ENCODE results near the gene JAK3.

DNA sequence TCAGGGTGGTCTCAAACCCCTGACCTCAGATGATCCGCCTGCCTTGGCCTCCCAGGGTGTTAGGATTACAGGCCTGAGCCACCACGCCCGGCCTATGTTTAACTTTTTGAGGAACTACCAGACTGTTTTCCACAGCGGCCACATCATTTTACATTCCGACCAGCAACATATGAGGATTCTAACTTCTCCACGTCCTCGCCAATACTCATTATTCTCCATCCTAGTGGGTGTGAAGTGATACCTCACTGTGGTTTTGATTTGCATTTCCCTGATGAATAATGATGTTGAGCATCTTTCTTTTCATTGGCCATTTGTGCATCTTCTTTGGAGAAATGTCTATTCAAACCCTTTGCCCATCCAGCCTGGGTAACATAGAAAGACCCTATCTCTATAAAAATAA is 38.7 kb upstream of the JAK3 start:
- no peak for TF ChIP-seq YY1 (IDR thresholded peaks at IDR 0.05; ENCODE audit: low read depth, low read length)
- TF ChIP-seq, protein P1, sequence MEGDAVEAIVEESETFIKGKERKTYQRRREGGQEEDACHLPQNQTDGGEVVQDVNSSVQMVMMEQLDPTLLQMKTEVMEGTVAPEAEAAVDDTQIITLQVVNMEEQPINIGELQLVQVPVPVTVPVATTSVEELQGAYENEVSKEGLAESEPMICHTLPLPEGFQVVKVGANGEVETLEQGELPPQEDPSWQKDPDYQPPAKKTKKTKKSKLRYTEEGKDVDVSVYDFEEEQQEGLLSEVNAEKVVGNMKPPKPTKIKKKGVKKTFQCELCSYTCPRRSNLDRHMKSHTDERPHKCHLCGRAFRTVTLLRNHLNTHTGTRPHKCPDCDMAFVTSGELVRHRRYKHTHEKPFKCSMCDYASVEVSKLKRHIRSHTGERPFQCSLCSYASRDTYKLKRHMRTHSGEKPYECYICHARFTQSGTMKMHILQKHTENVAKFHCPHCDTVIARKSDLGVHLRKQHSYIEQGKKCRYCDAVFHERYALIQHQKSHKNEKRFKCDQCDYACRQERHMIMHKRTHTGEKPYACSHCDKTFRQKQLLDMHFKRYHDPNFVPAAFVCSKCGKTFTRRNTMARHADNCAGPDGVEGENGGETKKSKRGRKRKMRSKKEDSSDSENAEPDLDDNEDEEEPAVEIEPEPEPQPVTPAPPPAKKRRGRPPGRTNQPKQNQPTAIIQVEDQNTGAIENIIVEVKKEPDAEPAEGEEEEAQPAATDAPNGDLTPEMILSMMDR (IDR thresholded peaks at IDR 0.05; ENCODE audit: control extremely low read depth in 1 of 3, insufficient read depth in 1 of 3, low read depth in 1 of 3, low read length in 3 of 3) = no peak
- no peak for TF ChIP-seq EZH2 (IDR thresholded peaks at IDR 0.05; ENCODE audit: low read depth, low read length, severe bottlenecking)
- no peak for TF ChIP-seq NANOG (IDR thresholded peaks at IDR 0.05; ENCODE audit: insufficient read depth, low read depth, low read length, poor library complexity, severe bottlenecking)
- TF ChIP-seq RAD21 (IDR thresholded peaks at IDR 0.05 in 1 of 2, conservative IDR thresholded peaks at IDR 0.05 in 1 of 2; ENCODE audit: low read depth in 2 of 2, low read length in 2 of 2) = no peak

Measured in H1 (cell line).